H9 (cell line): ENCODE measurements around the gene LPCAT1. TPM values are rescaled to one million over a fixed set of nuclear protein-coding genes. Genes with fewer than 3 reads are reported as not detected.

Source experiments
- DNase-seq: peaks from one replicate; pipeline ENCODE4 v3.0.0-alpha.2; 2017
- H2AFZ ChIP-seq: one replicate; pipeline ENCODE4 v1.6.1; 2013; ENCODE audit warnings: mild to moderate bottlenecking, low read length, control low read depth, moderate library complexity
- H2AK5ac ChIP-seq: 2 replicates; pipeline ENCODE4 v1.6.1; 2013; ENCODE audit warnings: low read length, control low read depth, mixed read lengths; ENCODE audit not compliant: insufficient read length
- H2BK120ac ChIP-seq: one replicate; pipeline ENCODE4 v1.6.1; 2013; ENCODE audit warnings: low read depth, mild to moderate bottlenecking, low read length, control low read depth, inconsistent platforms; ENCODE audit not compliant: poor library complexity, severe bottlenecking
- H2BK12ac ChIP-seq: 2 replicates; pipeline ENCODE4 v1.6.1; 2013; ENCODE audit warnings: low read length, control low read depth, mixed read lengths, low read depth; ENCODE audit not compliant: insufficient read length
- H2BK15ac ChIP-seq: 2 replicates; pipeline ENCODE4 v1.6.1; 2013; ENCODE audit warnings: low read depth, low read length, control low read depth
- H2BK20ac ChIP-seq: one replicate; pipeline ENCODE4 v1.6.1; 2013; ENCODE audit warnings: low read depth, mild to moderate bottlenecking, low read length, control low read depth, inconsistent platforms; ENCODE audit not compliant: poor library complexity, severe bottlenecking
- H2BK5ac ChIP-seq: 2 replicates; pipeline ENCODE4 v1.6.1; 2013; ENCODE audit warnings: low read length, control low read depth, mixed read lengths; ENCODE audit not compliant: insufficient read length
- H3K14ac ChIP-seq: 2 replicates; pipeline ENCODE4 v1.6.1; 2013; ENCODE audit warnings: low read length, control low read depth; ENCODE audit not compliant: insufficient read depth
- H3K18ac ChIP-seq: 2 replicates; pipeline ENCODE4 v1.6.1; 2013; ENCODE audit warnings: low read depth, mild to moderate bottlenecking, mixed read lengths, low read length, control low read depth; ENCODE audit not compliant: insufficient read length
- H3K23ac ChIP-seq: 2 replicates; pipeline ENCODE4 v1.6.1; 2013; ENCODE audit warnings: low read length, control low read depth, mixed read lengths, low read depth; ENCODE audit not compliant: insufficient read length
- H3K23me2 ChIP-seq: 2 replicates; pipeline ENCODE4 v1.6.1; 2013; ENCODE audit warnings: low read depth, mild to moderate bottlenecking, mixed read lengths, low read length, control low read depth; ENCODE audit not compliant: insufficient read length, poor library complexity, severe bottlenecking
- H3K27ac ChIP-seq: 2 replicates; pipeline ENCODE4 v1.5.1; 2013; ENCODE audit warnings: low read length, control low read depth, mixed read lengths, low read depth; ENCODE audit not compliant: insufficient read length
- H3K27me3 ChIP-seq: 2 replicates; pipeline ENCODE4 v1.6.1; 2013; ENCODE audit warnings: low read length, control low read depth, inconsistent platforms; ENCODE audit not compliant: insufficient read depth
- H3K4ac ChIP-seq: 2 replicates; pipeline ENCODE4 v1.6.1; 2013; ENCODE audit warnings: low read depth, mild to moderate bottlenecking, control low read depth, inconsistent platforms, low read length, moderate library complexity
- H3K4me1 ChIP-seq: 2 replicates; pipeline ENCODE4 v1.6.1; 2013; ENCODE audit warnings: low read length, control low read depth, inconsistent platforms; ENCODE audit not compliant: insufficient read depth
- H3K4me2 ChIP-seq: 2 replicates; pipeline ENCODE4 v1.6.1; 2013; ENCODE audit warnings: low read length, control low read depth, mixed read lengths; ENCODE audit not compliant: insufficient read length, insufficient read depth
- H3K56ac ChIP-seq: 2 replicates; pipeline ENCODE4 v1.6.1; 2013; ENCODE audit warnings: low read depth, mild to moderate bottlenecking, mixed read lengths, low read length, control low read depth; ENCODE audit not compliant: insufficient read length
- H3K79me1 ChIP-seq: 2 replicates; pipeline ENCODE4 v1.6.1; 2013; ENCODE audit warnings: low read depth, mild to moderate bottlenecking, moderate library complexity, low read length, control low read depth, inconsistent platforms; ENCODE audit not compliant: insufficient read depth, poor library complexity, severe bottlenecking
- H3K79me2 ChIP-seq: 2 replicates; pipeline ENCODE4 v1.6.1; 2013; ENCODE audit warnings: low read length, control low read depth, inconsistent platforms; ENCODE audit not compliant: insufficient read depth
- H3K9ac ChIP-seq: 2 replicates; pipeline ENCODE4 v1.6.1; 2013; ENCODE audit warnings: low read length, control low read depth, mixed read lengths; ENCODE audit not compliant: insufficient read length; ENCODE audit errors: extremely low read depth
- H3K9me3 ChIP-seq: one replicate; pipeline ENCODE4 v1.6.1; 2013; ENCODE audit warnings: low read depth, low read length, inconsistent platforms; ENCODE audit not compliant: control insufficient read depth
- H3T11ph ChIP-seq: one replicate; pipeline ENCODE4 v1.6.1; 2013; ENCODE audit warnings: mild to moderate bottlenecking, low read length, control low read depth, inconsistent platforms
- H4K20me1 ChIP-seq: one replicate; pipeline ENCODE4 v1.6.1; 2013; ENCODE audit not compliant: control insufficient read depth, insufficient read length, insufficient read depth
- H4K5ac ChIP-seq: 2 replicates; pipeline ENCODE4 v1.6.1; 2013; ENCODE audit warnings: low read depth, mild to moderate bottlenecking, mixed read lengths, low read length, control low read depth; ENCODE audit not compliant: insufficient read length
- H4K8ac ChIP-seq: replicated peaks from 2 replicates; pipeline ENCODE4 v1.6.1; 2013; ENCODE audit warnings: low read length, control low read depth, mixed read lengths, low read depth; ENCODE audit not compliant: insufficient read length
- H4K91ac ChIP-seq: 2 replicates; pipeline ENCODE4 v1.6.1; 2013; ENCODE audit warnings: low read depth, mild to moderate bottlenecking, moderate library complexity, mixed read lengths, low read length, control low read depth; ENCODE audit not compliant: insufficient read length
- H3K27ac Mint-ChIP-seq, 3 experiments: 2 replicates in 2 of 3; 3 replicates in 1 of 3; pipeline ENCODE4 v1.8.0; 2020 to 2021; ENCODE audit warnings: mixed read lengths in 3 of 3, mild to moderate bottlenecking in 1 of 3, moderate library complexity in 1 of 3
- H3K27me3 Mint-ChIP-seq: 2 replicates; pipeline ENCODE4 v1.8.0; 2021; ENCODE audit warnings: low read depth, mild to moderate bottlenecking, moderate library complexity, mixed read lengths
- H3K36me3 Mint-ChIP-seq, 3 experiments: 2 replicates in 2 of 3; 3 replicates in 1 of 3; pipeline ENCODE4 v1.8.0; 2020 to 2021; ENCODE audit warnings: low read depth in 3 of 3, mixed read lengths in 3 of 3; ENCODE audit not compliant: insufficient read depth in 1 of 3
- H3K4me1 Mint-ChIP-seq, 2 experiments: 2 replicates each; pipeline ENCODE4 v1.8.0; 2020; ENCODE audit warnings: mixed read lengths in 2 of 2
- H3K4me3 Mint-ChIP-seq, 2 experiments: 2 replicates in 1 of 2; 3 replicates in 1 of 2; pipeline ENCODE4 v1.8.0; 2020 to 2021; ENCODE audit warnings: mild to moderate bottlenecking in 2 of 2, mixed read lengths in 2 of 2, moderate library complexity in 1 of 2
- H3K9me3 Mint-ChIP-seq, 2 experiments: 2 replicates in 1 of 2; 3 replicates in 1 of 2; pipeline ENCODE4 v1.8.0; 2020; ENCODE audit warnings: mild to moderate bottlenecking in 2 of 2, mixed read lengths in 2 of 2, moderate library complexity in 1 of 2
- CTCF ChIP-seq: fragments of 200-600 bp; sonication (generic); conservative IDR thresholded peaks from 3 replicates; pipeline ENCODE4 v1.8.0; 2021; ENCODE audit warnings: antibody characterized with exemption, mild to moderate bottlenecking
- WGBS: extraction: QIAGEN DNeasy Blood & Tissue Kit; methylation state at CpG from one replicate; pipeline ENCODE4 v1.1.7; 2013; ENCODE audit warnings: missing lambda C conversion rate, low lambda C conversion rate, mixed read lengths; ENCODE audit not compliant: insufficient read length; ENCODE audit errors: extremely low coverage; 5-methylcytosine and 5-hydroxymethylcytosine counted together
- total RNA-seq: library from RNA; stranded (reverse); gene quantifications from 2 replicates; pipeline ENCODE4 v1.2.1, GENCODE V29; 2021

Gene LPCAT1
- total RNA-seq, 1 experiment from 2014 or later = 231 TPM

DNA sequence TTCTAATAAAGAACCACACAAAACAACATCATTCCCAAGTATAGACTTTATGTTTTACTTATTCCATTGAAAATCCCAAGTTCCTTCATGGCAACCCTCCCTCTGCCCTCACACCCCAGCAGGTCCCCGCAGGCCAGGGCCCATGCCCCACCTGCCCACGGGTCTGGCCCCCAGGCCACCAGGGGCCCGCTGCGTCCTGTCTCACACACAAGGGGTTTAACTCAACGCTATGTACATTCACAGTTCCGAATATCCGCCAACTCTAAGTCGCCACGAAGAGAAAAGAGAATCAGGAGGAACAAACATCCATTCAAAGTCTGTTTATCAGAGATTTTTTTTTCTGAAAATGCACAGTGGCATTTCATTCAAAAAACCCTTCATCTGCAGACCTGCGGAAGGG is 62.4 kb downstream of the LPCAT1 start:
- no peak overlapping the region for H3K9ac ChIP-seq
- no peak overlapping the region for H4K8ac ChIP-seq
- no peaks in the 10 kb centered on the region for H3K23me2 ChIP-seq
- H3K18ac ChIP-seq = no peak overlapping the region
- H4K20me1 ChIP-seq = no peaks in the 10 kb centered on the region
- no peaks in the 10 kb centered on the region for H3K79me1 ChIP-seq
- H3K27ac ChIP-seq = no peak overlapping the region
- H2BK20ac ChIP-seq = no peak overlapping the region
- H3K27ac Mint-ChIP-seq = 0 out of 7 replicates have a peak overlapping the region, but pooled peaks of 1 of the 3 experiments have one; percentile 71
- H3K9me3 ChIP-seq = peaks cover 30% of the 10 kb centered on the region
- H3T11ph ChIP-seq = no peak overlapping the region
- H2AK5ac ChIP-seq = no peak overlapping the region
- no CpG with 5 or more reads among the region's 10 CpGs for WGBS
- H3K4me3 Mint-ChIP-seq = no peak overlapping the region
- no peak for DNase-seq
- H4K5ac ChIP-seq = no peak overlapping the region
- H3K23ac ChIP-seq = no peak overlapping the region
- H3K79me2 ChIP-seq = no peaks in the 10 kb centered on the region; the same call in 1 of the 2 replicates
- H3K56ac ChIP-seq = no peak overlapping the region
- H2BK120ac ChIP-seq = no peak overlapping the region
- no peaks in the 10 kb centered on the region for H3K4me1 ChIP-seq
- H3K27me3 ChIP-seq = no peaks in the 10 kb centered on the region
- peaks cover 28 to 51% of the 10 kb centered on the region in 2 experiments for H3K9me3 Mint-ChIP-seq
- no peak overlapping the region for H2BK15ac ChIP-seq
- no peak overlapping the region for H2BK12ac ChIP-seq
- no peak overlapping the region for H3K14ac ChIP-seq
- H3K4me1 Mint-ChIP-seq = no peaks in the 10 kb centered on the region
- H2AFZ ChIP-seq = no peak overlapping the region
- no peak overlapping the region for H2BK5ac ChIP-seq
- no peak overlapping the region for H3K4me2 ChIP-seq
- no peak overlapping the region for H3K4ac ChIP-seq
- no peak overlapping the region for H4K91ac ChIP-seq
- H3K27me3 Mint-ChIP-seq = peaks cover 2% of the 10 kb centered on the region; the same call in 1 of the 2 replicates
- TF ChIP-seq CTCF = no peak
- peaks cover 85 to 93% (median 92%) of the 10 kb centered on the region in 3 experiments for H3K36me3 Mint-ChIP-seq
